Panc1 (cell line): ENCODE results near the gene RAB11FIP5. TPM values are rescaled to one million over a fixed set of nuclear protein-coding genes. Genes with fewer than 3 reads are reported as not detected.

Experiments
- ATAC-seq: fragments of 200-7000 bp; cut with Tn5 transposase; 2 replicates; pipeline ENCODE4 v1.9.1; 2020; ENCODE audit warnings: mild to moderate bottlenecking, moderate library complexity
- BruUV-seq: library from RNA; stranded (reverse); fragments of 400-500 nt; replicated peaks from 2 replicates; lab custom pipeline; 2021; lab: Mats Ljungman, UMichigan
- CTCF ChIA-PET: fragments of 300-600 bp; sonication (Branson Sonifier 250); formaldehyde crosslinking; loops from one replicate; lab custom pipeline; 2022; ENCODE audit warnings: antibody characterized with exemption; lab: Charles Lee
- POLR2A ChIA-PET: fragments of 300-600 bp; sonication (Branson Sonifier 250); formaldehyde crosslinking; loops from one replicate; lab custom pipeline; 2022; ENCODE audit warnings: antibody characterized with exemption; lab: Charles Lee
- DNase-seq: peaks from one replicate; pipeline ENCODE4 v3.0.0-alpha.2; 2010; ENCODE audit warnings: low read depth, low spot score
- H3K27ac ChIP-seq: 2 replicates; pipeline ENCODE4 v1.5.1; 2011; ENCODE audit warnings: mild to moderate bottlenecking, low read length, inconsistent platforms
- H3K27me3 ChIP-seq: fragments of 200-500 bp; sonication (Bioruptor generic); 2 replicates; pipeline ENCODE4 v1.6.0; 2014; ENCODE audit warnings: low read length, inconsistent platforms; ENCODE audit not compliant: control insufficient read depth, insufficient read depth
- H3K36me3 ChIP-seq: fragments of 200-500 bp; sonication (Bioruptor generic); 2 replicates; pipeline ENCODE4 v1.5.1; 2014; ENCODE audit warnings: inconsistent platforms, mild to moderate bottlenecking, low read length, moderate library complexity; ENCODE audit not compliant: control insufficient read depth, insufficient read depth
- H3K4me1 ChIP-seq: 2 replicates; pipeline ENCODE4 v1.5.1; 2011; ENCODE audit warnings: inconsistent platforms, mild to moderate bottlenecking, low read length, moderate library complexity; ENCODE audit not compliant: control insufficient read depth, insufficient read depth
- H3K4me3 ChIP-seq, 2 experiments: 2 replicates each; pipeline ENCODE4 v1.5.1; 2011 to 2012; ENCODE audit warnings: low read depth in 2 of 2, low read length in 2 of 2, mild to moderate bottlenecking in 2 of 2, inconsistent platforms in 1 of 2, moderate library complexity in 1 of 2
- H3K9me3 ChIP-seq: fragments of 200-500 bp; sonication (Bioruptor generic); 2 replicates; pipeline ENCODE4 v1.5.1; 2014; ENCODE audit warnings: low read depth, mild to moderate bottlenecking, inconsistent platforms, low read length, moderate library complexity; ENCODE audit not compliant: control insufficient read depth, insufficient read depth
- POLR2AphosphoS5 ChIP-seq: IDR thresholded peaks from 2 replicates; pipeline ENCODE4 v1.6.1; 2012; ENCODE audit warnings: mild to moderate bottlenecking, low read depth, low read length, moderate library complexity
- REST ChIP-seq, 2 experiments: IDR thresholded peaks; 2 replicates each; pipeline ENCODE4 v1.6.1; 2011 to 2012; ENCODE audit warnings: low read depth in 2 of 2, control low read depth in 1 of 2, low read length in 1 of 2, mild to moderate bottlenecking in 1 of 2, moderate library complexity in 1 of 2; ENCODE audit not compliant: insufficient read depth in 1 of 2
- SIN3A ChIP-seq: IDR thresholded peaks from 2 replicates; pipeline ENCODE4 v1.6.1; 2012; ENCODE audit warnings: low read depth, mild to moderate bottlenecking, low read length, moderate library complexity, borderline replicate concordance; ENCODE audit not compliant: insufficient read depth
- TCF7L2 ChIP-seq: IDR thresholded peaks from 2 replicates; pipeline ENCODE4 v1.6.1; 2011; ENCODE audit warnings: mild to moderate bottlenecking, low read depth, low read length, inconsistent platforms
- in situ Hi-C: cut with HindIII; loops from 2 replicates; pipeline ENCODE4 v1.10.0; 2016; ENCODE audit warnings: low sequenced_read_pairs, low pct_unique_long_range_greater_than_20kb
- intact Hi-C: fragments of 100-400 bp; cut with micrococcal nuclease; formaldehyde crosslinking; loops from one replicate; pipeline ENCODE4 v1.10.0; 2022; ENCODE audit not compliant: unreplicated experiment
- total RNA-seq: library from RNA; stranded (reverse); gene quantifications from one replicate; pipeline ENCODE4 v1.2.1, GENCODE V29; 2021; ENCODE audit not compliant: unreplicated experiment
- TF ChIP-seq, protein P1 (sequence below): fragments of 450-650 bp; IDR thresholded peaks from 2 replicates; pipeline ENCODE4 v1.5.1; 2017; ENCODE audit warnings: mild to moderate bottlenecking

Gene RAB11FIP5
- total RNA-seq, 1 experiment from 2014 or later = 27.3 TPM

GRCh38 chr2:73101626-73102256 lies 11.0 kb downstream of the RAB11FIP5 start:
- Histone ChIP-seq H3K27ac (no peak overlapping the region), H3K4me1 (peaks cover 10% of the 10 kb centered on the region), H3K9me3 (no peaks in the 10 kb centered on the region), H3K4me3 (no peak overlapping the region), H3K27me3 (no peaks in the 10 kb centered on the region), H3K36me3 (no peaks in the 10 kb centered on the region)
- ChIA-PET POLR2A (no interaction called here), CTCF (no interaction called here)
- intact Hi-C loops (no loop called here), in situ Hi-C loops (no loop called here)
- no peak for TF ChIP-seq TCF7L2
- no peak for TF ChIP-seq REST (IDR thresholded peaks at IDR 0.05; ENCODE audit: insufficient read depth in 1 of 2, low read depth in 2 of 2, low read length in 1 of 2)
- no peak for TF ChIP-seq SIN3A
- TF ChIP-seq POLR2AphosphoS5 = no peak
- TF ChIP-seq, protein P1, sequence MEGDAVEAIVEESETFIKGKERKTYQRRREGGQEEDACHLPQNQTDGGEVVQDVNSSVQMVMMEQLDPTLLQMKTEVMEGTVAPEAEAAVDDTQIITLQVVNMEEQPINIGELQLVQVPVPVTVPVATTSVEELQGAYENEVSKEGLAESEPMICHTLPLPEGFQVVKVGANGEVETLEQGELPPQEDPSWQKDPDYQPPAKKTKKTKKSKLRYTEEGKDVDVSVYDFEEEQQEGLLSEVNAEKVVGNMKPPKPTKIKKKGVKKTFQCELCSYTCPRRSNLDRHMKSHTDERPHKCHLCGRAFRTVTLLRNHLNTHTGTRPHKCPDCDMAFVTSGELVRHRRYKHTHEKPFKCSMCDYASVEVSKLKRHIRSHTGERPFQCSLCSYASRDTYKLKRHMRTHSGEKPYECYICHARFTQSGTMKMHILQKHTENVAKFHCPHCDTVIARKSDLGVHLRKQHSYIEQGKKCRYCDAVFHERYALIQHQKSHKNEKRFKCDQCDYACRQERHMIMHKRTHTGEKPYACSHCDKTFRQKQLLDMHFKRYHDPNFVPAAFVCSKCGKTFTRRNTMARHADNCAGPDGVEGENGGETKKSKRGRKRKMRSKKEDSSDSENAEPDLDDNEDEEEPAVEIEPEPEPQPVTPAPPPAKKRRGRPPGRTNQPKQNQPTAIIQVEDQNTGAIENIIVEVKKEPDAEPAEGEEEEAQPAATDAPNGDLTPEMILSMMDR = no peak
- ATAC-seq (no peak), DNase-seq (no peak)
- no TSS peak for BruUV-seq

DNA sequence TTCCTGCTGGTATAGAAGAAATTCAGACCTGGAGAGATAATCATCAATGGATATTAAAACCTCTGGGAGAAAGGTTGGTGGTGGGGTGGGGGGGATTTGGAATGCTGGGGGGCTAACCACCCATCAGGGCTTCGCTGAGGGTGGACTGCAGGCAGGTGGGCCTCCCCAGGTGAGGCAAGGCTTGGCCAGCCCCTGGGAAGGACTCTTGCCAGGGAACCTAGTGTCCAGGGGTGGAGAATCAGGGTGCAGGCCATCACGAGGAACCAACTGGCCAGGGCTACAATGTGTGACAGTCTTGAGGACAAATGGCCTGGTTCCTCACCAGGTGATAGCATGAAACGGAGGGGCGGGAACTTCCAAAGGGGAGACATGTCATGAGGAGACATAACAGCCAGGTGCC lies 11.8 kb downstream of the RAB11FIP5 start:
- H3K36me3 ChIP-seq = no peaks in the 10 kb centered on the region
- H3K27ac ChIP-seq = no peak overlapping the region
- no peak for TF ChIP-seq REST (IDR thresholded peaks at IDR 0.05; ENCODE audit: insufficient read depth in 1 of 2, low read depth in 2 of 2, low read length in 1 of 2)
- TF ChIP-seq POLR2AphosphoS5 = no peak
- TF ChIP-seq, protein P1 = no peak
- in situ Hi-C loops = no loop called here
- H3K27me3 ChIP-seq = no peaks in the 10 kb centered on the region
- CTCF ChIA-PET = no interaction called here
- DNase-seq (no peak), ATAC-seq (no peak)
- no TSS peak for BruUV-seq
- H3K9me3 ChIP-seq = no peaks in the 10 kb centered on the region
- peaks cover 10% of the 10 kb centered on the region for H3K4me1 ChIP-seq
- intact Hi-C loops = no loop called here
- no peak overlapping the region for H3K4me3 ChIP-seq
- POLR2A ChIA-PET = no interaction called here
